Measurements from ENCODE around the gene YTHDF1.
A peak's percentile ranks its signal among the peaks of the same experiment; 100 is the strongest.
"Not testable (repeated sequence)": the region's sequence is repeated elsewhere in the genome, so short reads cannot be mapped to it uniquely, and the experiment has no call there.

YTHDF1 gene

GRCh38 chr20:63216041-63216848 is at the start of gene YTHDF1:
TSS of gene YTHDF1 (minus strand) at chr20:63216131. CDS start at chr20:63215892, 239 bp downstream.
- peak; percentile 89 for DNase-seq (ENCODE audit: low read depth)

- DNase-seq (ENCODE audit: low read depth), result no peak
Observed at GRCh38 chr20:63264519-63264918, 48.6 kb upstream of the YTHDF1 start.

GRCh38 chr20:63264000-63264399 is 48.1 kb upstream of the YTHDF1 start:
- DNase-seq (ENCODE audit: low read depth), result no peak

DNA sequence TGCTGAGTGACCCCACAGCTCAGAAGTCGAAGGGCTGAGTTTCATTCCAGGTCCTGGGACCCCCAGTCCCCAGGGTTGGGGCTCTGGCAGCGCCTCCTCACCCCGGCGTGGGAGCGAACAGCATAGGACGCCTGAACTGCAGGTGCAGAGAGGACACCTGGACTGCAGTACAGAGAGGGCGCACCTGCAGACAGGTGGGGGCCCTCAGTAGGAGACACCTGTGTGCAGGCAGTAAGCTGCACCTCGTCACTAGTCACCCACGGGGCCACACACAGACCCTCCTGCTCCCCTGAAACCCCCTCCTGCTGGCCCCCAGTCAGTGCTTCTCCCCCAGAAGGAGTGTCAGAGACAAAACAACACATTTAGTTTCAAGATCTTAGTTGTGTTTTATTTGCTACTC is 46.9 kb upstream of the YTHDF1 start:
- DNase-seq (ENCODE audit: low read depth), result no peak

DNA sequence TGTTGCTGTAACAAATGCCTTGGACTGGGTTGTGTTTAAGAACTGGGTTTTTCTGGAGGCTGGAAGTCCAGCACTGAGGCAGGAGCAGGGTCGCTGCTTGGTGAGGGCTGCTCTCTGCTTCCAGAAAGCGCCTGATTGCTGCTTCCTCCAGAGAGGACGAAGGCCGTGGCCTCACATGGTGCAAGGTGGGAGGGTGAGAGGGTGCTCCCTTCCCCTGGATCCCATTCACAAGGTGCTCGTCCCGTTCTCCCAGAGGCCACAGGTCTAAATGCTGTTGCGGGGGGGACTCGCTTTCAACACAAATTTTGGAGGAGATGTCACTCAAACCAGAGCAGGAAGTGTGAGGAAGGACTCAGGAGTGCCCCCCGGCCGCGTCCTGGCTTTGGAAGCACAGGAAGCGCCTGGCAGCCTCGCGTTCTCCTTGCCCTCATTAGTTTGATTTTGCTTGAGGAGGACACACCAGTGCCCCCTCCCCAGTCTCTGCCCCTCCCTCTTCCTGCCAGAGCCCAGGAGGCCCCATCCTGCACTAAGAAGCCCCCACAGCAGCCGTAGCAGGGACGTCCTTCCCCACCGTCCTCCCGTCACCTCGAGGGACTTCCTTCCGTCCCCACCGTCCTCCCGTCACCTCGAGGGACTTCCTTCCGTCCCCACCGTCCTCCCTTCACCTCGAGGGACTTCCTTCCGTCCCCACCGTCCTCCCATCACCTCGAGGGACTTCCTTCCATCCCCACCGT is 46.0 kb upstream of the YTHDF1 start:
- no peak for DNase-seq (ENCODE audit: low read depth)

GRCh38 chr20:63261060-63261794 is 45.3 kb upstream of the YTHDF1 start:
- no peak for DNase-seq (ENCODE audit: low read depth)

DNA sequence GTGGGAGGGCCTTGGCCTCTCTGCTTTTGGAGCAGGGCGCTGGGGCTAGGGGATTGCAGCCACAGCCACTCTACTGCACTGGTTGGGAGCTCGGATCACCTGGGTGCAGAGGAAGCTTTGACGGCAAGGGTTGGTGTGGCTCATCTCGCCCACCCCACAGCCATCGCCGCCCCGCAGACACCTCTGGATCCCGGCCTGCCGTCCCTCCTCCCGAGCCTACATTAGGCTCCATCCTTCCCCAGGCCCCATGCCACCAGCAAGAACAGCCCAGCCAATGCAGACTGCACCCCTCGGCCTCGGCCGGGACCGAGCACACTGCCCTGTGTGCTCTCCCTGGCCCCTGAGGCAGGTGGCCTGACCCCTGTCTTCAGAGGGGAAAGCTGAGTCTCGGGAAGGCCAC is 44.6 kb upstream of the YTHDF1 start:
- no peak for DNase-seq (ENCODE audit: low read depth)

DNA sequence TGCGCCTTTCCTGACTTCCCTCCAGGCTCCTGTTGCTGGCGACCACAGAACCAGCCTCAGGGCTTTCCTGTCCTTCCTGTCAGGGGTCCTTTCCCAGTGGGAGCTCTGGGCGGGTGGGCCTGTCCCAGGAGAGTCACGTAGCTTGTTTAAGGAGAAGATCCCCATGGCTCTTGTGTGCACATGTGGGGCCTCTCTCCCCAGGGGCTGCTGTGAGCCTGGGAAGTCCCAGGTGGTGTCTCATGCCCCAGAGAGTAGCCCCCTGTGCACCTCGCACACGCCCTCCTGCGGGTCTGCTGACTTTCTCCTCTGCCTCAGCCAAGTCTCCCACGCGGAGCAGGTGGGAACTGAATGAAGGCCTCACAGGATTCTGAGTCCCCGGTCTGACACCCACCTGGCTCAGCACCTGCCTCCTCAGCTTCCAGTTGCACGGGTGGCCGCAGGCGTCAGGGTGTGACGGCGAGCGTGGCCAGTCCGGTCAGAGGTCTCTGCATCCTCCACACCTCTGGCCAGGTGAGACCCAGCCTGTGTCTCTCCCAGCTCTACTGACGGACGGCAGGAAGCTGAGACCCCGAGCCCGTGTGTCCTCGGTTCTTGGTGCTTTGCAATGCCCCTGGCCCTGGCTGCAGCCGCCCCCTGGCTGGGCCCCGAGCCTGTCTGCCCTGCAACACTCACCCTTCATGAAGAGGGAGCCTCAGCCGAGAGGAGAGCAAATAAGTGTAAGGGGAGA is 44.0 kb upstream of the YTHDF1 start:
- no peak for DNase-seq (ENCODE audit: low read depth)

- DNase-seq (ENCODE audit: low read depth), result no peak
Observed at GRCh38 chr20:63258781-63259180, 42.9 kb upstream of the YTHDF1 start.

GRCh38 chr20:63257629-63258028 is 41.7 kb upstream of the YTHDF1 start:
- no peak for DNase-seq (ENCODE audit: low read depth)

DNA sequence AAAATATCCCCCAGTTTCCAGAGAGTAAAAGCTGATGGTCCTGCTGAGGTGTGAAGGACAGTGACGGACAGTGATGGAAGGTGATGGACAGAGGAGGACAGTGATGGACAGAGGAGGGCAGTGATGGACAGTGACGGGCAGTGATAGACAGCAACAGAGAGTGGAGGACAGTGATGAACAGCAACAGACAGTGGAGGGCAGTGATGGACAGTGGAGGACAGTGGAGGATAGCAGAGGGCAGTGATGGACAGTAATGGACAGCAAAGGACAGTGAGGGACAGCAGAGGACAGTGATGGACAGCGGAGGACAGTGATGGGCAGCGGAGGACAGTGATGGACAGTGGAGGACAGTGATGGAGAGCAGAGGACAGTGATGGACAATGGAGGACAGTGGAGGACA is 41.0 kb upstream of the YTHDF1 start:
- DNase-seq (ENCODE audit: low read depth), result no peak

- no peak for DNase-seq (ENCODE audit: low read depth)
Observed at GRCh38 chr20:63255931-63256704, 40.2 kb upstream of the YTHDF1 start.

- DNase-seq (ENCODE audit: low read depth), result no peak
Observed at GRCh38 chr20:63254606-63255384, 38.9 kb upstream of the YTHDF1 start.

DNA sequence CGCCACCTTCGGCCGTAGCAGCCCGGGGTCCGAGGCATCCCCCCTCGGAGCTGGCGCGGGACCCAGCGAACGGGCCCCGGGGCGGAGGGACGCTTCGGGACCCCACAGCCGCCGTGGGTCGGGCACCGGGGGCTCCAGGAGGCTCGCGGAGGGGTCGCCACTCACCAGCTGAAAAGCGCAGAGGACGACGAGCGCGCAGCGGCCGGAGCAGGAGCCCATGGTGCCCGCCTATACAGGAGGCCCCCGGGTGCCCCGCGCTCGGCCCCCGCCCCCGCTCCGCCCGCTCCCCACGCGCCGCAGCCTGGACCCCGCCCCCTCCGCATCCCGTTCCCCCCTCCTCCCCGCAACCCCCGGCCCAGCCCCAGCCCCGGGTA is 38.3 kb upstream of the YTHDF1 start, which contains the start of gene NKAIN4:
Gene NKAIN4 (minus strand): TSS at position 232 of the 374 bp plus-strand sequence. CDS start 13 bp downstream, at position 219.
- DNase-seq (ENCODE audit: low read depth), result no peak

DNA sequence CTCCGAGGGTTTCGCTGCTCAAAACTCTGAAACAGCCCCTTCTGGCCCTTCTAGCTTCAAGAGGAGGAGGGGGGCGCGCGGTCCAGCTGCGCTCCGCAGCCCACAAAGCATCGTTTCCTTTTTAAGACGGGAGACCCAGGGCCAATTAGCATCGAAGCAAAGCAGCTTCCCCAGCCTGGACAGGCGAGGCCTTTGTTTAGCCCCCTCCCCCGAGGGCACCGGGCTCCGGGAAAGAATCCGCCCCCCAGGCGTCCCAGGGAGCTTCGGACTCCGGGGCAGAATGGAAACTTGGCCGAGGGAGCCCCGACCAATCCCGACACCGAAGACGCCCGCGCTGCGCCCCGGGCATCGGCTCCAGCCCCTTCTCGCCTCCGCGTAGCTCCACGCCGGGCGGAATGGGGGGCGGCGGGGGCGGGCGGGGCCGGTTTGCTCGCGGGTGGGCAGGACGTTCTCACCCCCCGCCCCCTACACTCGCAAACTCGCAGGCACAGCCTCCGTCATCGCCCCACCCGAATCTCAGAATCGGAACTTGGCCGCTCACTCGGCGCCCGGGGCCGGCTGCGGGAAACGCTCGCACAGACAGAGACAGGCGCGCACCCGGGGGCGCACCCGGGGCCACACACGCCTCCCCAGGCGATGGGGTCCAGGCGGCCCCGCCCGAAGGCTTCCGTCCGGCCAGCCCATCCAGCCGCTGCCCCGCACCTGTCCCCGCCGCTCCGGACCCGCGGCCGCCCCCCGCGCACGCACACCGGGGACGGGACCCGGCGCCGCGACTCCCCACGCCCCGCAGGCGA is 37.7 kb upstream of the YTHDF1 start:
- DNase-seq (ENCODE audit: low read depth), result no peak

- no peak for DNase-seq (ENCODE audit: low read depth)
Observed at GRCh38 chr20:63253065-63253437, 37.1 kb upstream of the YTHDF1 start.

DNA sequence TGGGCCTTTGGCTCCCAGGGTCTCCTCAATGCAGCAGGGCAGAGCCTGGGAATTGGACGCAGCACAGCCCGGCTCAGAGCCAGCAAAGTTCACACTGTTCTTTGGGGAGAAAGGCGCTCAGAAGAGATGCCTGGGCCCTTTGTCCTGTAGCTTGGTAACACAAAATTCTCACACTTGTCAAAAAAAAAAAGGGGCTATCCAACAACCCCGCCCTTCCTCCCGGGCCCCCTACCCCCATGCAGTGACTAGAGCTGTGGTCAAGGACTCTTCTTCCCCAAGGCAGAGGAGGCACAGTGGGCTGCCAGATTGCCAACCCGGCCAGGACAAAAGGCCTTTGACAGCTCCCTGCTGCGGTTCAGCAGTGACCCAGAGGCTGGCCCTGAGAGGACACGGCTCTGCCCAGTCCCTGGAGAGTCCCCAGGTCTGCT is 36.4 kb upstream of the YTHDF1 start:
- no peak for DNase-seq (ENCODE audit: low read depth)

GRCh38 chr20:63251350-63251749 is 35.4 kb upstream of the YTHDF1 start:
- DNase-seq (ENCODE audit: low read depth), result not testable (repeated sequence)

GRCh38 chr20:63249891-63250290 is 34.0 kb upstream of the YTHDF1 start:
- DNase-seq (ENCODE audit: low read depth), result no peak

Measured in stimulated activated CD8-positive, alpha-beta memory T cell treated with anti-CD3 and anti-CD28 coated beads, Interleukin-7, amount 100 ng/mL, for 24 hours (primary cell).